K562 (cell line): Measurements from ENCODE around the gene MAP3K13. TPM values are rescaled to one million over a fixed set of nuclear protein-coding genes. Genes with fewer than 3 reads are reported as not detected.
A peak's percentile ranks its signal among the peaks of the same experiment; 100 is the strongest.

Experiments used
- BCOR ChIP-seq: fragments of 450-650 bp; IDR thresholded peaks from 2 replicates; pipeline ENCODE4 v1.6.1; 2016
- CBFA2T2 ChIP-seq: fragments of 450-650 bp; conservative IDR thresholded peaks from 2 replicates; pipeline ENCODE4 v1.6.1; 2017; ENCODE audit warnings: mild to moderate bottlenecking
- CBFB ChIP-seq: sonication (generic); formaldehyde crosslinking; IDR thresholded peaks from 2 replicates; pipeline ENCODE4 v1.4.0; 2020; ENCODE audit warnings: mild to moderate bottlenecking, missing genetic modification reagents
- CHD1 ChIP-seq: fragments of 200-600 bp; sonication (generic); IDR thresholded peaks from one replicate; pipeline ENCODE4 v1.6.1; 2012; ENCODE audit warnings: mild to moderate bottlenecking, moderate library complexity, low read length, inconsistent platforms
- CXXC5 ChIP-seq: fragments of 250-450 bp; sonication (Bioruptor Pico); IDR thresholded peaks from 2 replicates; pipeline ENCODE4 v1.8.0; 2022; ENCODE audit warnings: inconsistent platforms, mild to moderate bottlenecking, moderate library complexity
- E2F8 ChIP-seq: fragments of 450-650 bp; IDR thresholded peaks from 2 replicates; pipeline ENCODE4 v1.7.1; 2018; ENCODE audit warnings: mild to moderate bottlenecking, low read depth; ENCODE audit not compliant: partially characterized antibody
- ETV5 ChIP-seq: sonication (generic); formaldehyde crosslinking; IDR thresholded peaks from 2 replicates; pipeline ENCODE4 v1.4.0; 2020; ENCODE audit warnings: low read depth, mild to moderate bottlenecking, missing genetic modification reagents
- EZH2 ChIP-seq: IDR thresholded peaks from 2 replicates; pipeline ENCODE4 v1.6.1; 2012; ENCODE audit warnings: low read depth, mild to moderate bottlenecking, inconsistent platforms, low read length, borderline replicate concordance
- FOSL1 ChIP-seq: fragments of 200-800 bp; sonication (Bioruptor generic); conservative IDR thresholded peaks from 2 replicates; pipeline ENCODE4 v1.6.1; 2016; ENCODE audit warnings: missing genetic modification characterization, missing compliant biosample characterization
- HDAC2 ChIP-seq: fragments of 450-650 bp; IDR thresholded peaks from 2 replicates; pipeline ENCODE4 v1.6.1; 2016; ENCODE audit warnings: mild to moderate bottlenecking
- MTA3 ChIP-seq: fragments of 450-650 bp; formaldehyde crosslinking; IDR thresholded peaks from 2 replicates; pipeline ENCODE4 v1.6.1; 2017; ENCODE audit warnings: mild to moderate bottlenecking, borderline replicate concordance
- NFIC ChIP-seq: fragments of 450-650 bp; IDR thresholded peaks from 2 replicates; pipeline ENCODE4 v1.6.1; 2017; ENCODE audit warnings: mild to moderate bottlenecking, inconsistent platforms
- RBM25 ChIP-seq: fragments of 200-400 bp; formaldehyde crosslinking; IDR thresholded peaks from 2 replicates; pipeline ENCODE4 v1.6.1; 2018; ENCODE audit warnings: low read length, low read depth, moderate library complexity; ENCODE audit not compliant: severe bottlenecking
- RREB1 ChIP-seq: fragments of 250-450 bp; sonication (Bioruptor Pico); IDR thresholded peaks from 2 replicates; pipeline ENCODE4 v1.4.0; 2020
- SOX6 ChIP-seq: fragments of 450-650 bp; IDR thresholded peaks from 2 replicates; pipeline ENCODE4 v1.6.1; 2014; ENCODE audit warnings: mild to moderate bottlenecking
- TBP ChIP-seq: optimal IDR thresholded peaks from 2 replicates; pipeline ENCODE3; 2011; ENCODE audit warnings: low read depth, low read length, improper control_type of control experiment
- ZBTB43 ChIP-seq: sonication (generic); formaldehyde crosslinking; IDR thresholded peaks from 2 replicates; pipeline ENCODE4 v1.8.0; 2023; ENCODE audit warnings: mild to moderate bottlenecking, missing genetic modification reagents
- polyA plus RNA-seq, 8 experiments: library from polyadenylated mRNA; depleted of rRNA in 4 of 8; stranded (reverse) in 5 of 8; unstranded in 3 of 8; fragments of >200 nt; fragmentation: Nextera tagmentation in 2 of 8; fragmentation: Illumina TruSeq in 1 of 8; extraction: Ambion mirVana in 2 of 8; extraction: Trizol in 1 of 8; gene quantifications; 2 replicates each; pipeline versions ENCODE4 v1.2.1 to v1.2.3, GENCODE V29; 2011 to 2014; ENCODE audit warnings: inconsistent platforms in 1 of 8, missing spikeins in 1 of 8
- total RNA-seq, 7 experiments: library from RNA; depleted of rRNA in 6 of 7; stranded (reverse); fragments of >200 nt in 6 of 7; fragmentation: Illumina TruSeq in 2 of 7; extraction: Trizol in 2 of 7; gene quantifications; 2 replicates each; pipeline versions ENCODE4 v1.2.1 to v1.2.3, GENCODE V29; 2011 to 2021; ENCODE audit warnings: low replicate concordance in 1 of 7

MAP3K13 gene
- total and polyA plus RNA-seq, 9 of the 15 experiments (the other 6 are each of a cell fraction or from before 2014, with no cell fraction given) = 0.04 to 0.32 (median 0.15) TPM; not detected in 2

GRCh38 chr3:185325946-185326791 is 36.8 kb upstream of the MAP3K13 start (continued):
- no peak for TF ChIP-seq TBP
- no peak for TF ChIP-seq CHD1
- no peak for TF ChIP-seq E2F8
- 0 out of 2 replicates have a peak, but pooled peaks have one; percentile 25 for TF ChIP-seq CBFA2T2
- TF ChIP-seq RREB1 (CRISPR knock-in tag) = no peak
- TF ChIP-seq HDAC2 = peak; percentile 38; the same call in 1 of the 2 replicates
- TF ChIP-seq MTA3 = no peak
- TF ChIP-seq FOSL1 (tag) = no peak
- no peak for TF ChIP-seq CXXC5 (CRISPR knock-in tag)
- TF ChIP-seq ETV5 (CRISPR knock-in tag) = no peak
- no peak for TF ChIP-seq EZH2
- TF ChIP-seq RBM25 = peak; percentile 70
- TF ChIP-seq BCOR = peak; percentile 87
- no peak for TF ChIP-seq CBFB
- peak; percentile 29; the same call in 1 of the 2 replicates for TF ChIP-seq NFIC
- no peak for TF ChIP-seq SOX6
- no peak for TF ChIP-seq ZBTB43
